Ascending aorta (tissue), 2 donors: Measurements from ENCODE around the gene ANKLE1. TPM values are rescaled to one million over a fixed set of nuclear protein-coding genes. Genes with fewer than 3 reads are reported as not detected.

Experiments
- DNase-seq, 2 donors: peaks; one replicate each; pipeline ENCODE4 v3.0.0-alpha.2; 2019; ENCODE audit warnings: low spot score in 2 of 2
- H3K27ac ChIP-seq, 2 donors: fragments of 200-600 bp; sonication (generic); one replicate each; pipeline ENCODE4 v1.5.1; 2016 to 2017; ENCODE audit warnings: mild to moderate bottlenecking in 1 of 2
- H3K27me3 ChIP-seq: fragments of 200-600 bp; sonication (generic); one replicate; pipeline ENCODE4 v1.5.1; 2017
- H3K36me3 ChIP-seq, 2 donors: fragments of 200-600 bp; sonication (generic); one replicate each; pipeline ENCODE4 v1.5.1; 2016
- H3K4me1 ChIP-seq, 2 donors: fragments of 200-600 bp; sonication (generic); one replicate each; pipeline ENCODE4 v1.5.1; 2016 to 2017; ENCODE audit warnings: mild to moderate bottlenecking in 1 of 2
- H3K4me3 ChIP-seq, 2 donors: fragments of 200-600 bp; sonication (generic); one replicate each; pipeline ENCODE4 v1.5.1; 2016 to 2017; ENCODE audit warnings: mild to moderate bottlenecking in 1 of 2
- H3K9me3 ChIP-seq, 2 donors: fragments of 200-600 bp; sonication (generic); one replicate each; pipeline ENCODE4 v1.5.1; 2016
- CTCF ChIP-seq, 3 experiments: fragments of 200-600 bp in 2 of 3; fragments of 450-650 bp in 1 of 3; sonication (generic) in 2 of 3; IDR thresholded peaks; one replicate each; pipeline ENCODE4 v1.5.1; 2016 to 2019; ENCODE audit warnings: antibody characterized with exemption in 3 of 3, mild to moderate bottlenecking in 1 of 3, moderate library complexity in 1 of 3
- intact Hi-C: fragments of 100-400 bp; cut with DNase I; formaldehyde crosslinking; loops from one replicate; pipeline ENCODE4 v1.15.1; 2023
- total RNA-seq: library from RNA; depleted of rRNA; stranded (reverse); fragments of >200 nt; gene quantifications from one replicate; pipeline ENCODE4 v1.1.0, GENCODE V29; 2016

Gene ANKLE1
- total RNA-seq, 1 donor from 2014 or later = not detected

GRCh38 chr19:17236811-17237543, 44.7 kb upstream of the ANKLE1 start:
- H3K36me3 ChIP-seq = peaks cover 11 to 17% of the 10 kb centered on the region in 2 donors
- intact Hi-C loops = no loop called here

GRCh38 chr19:17237747-17238706, 43.7 kb upstream of the ANKLE1 start:
- H3K9me3 ChIP-seq = no peaks in the 10 kb centered on the region
- H3K27me3 ChIP-seq = no peaks in the 10 kb centered on the region
- peaks cover 4 to 7% of the 10 kb centered on the region in 2 donors for H3K36me3 ChIP-seq
- TF ChIP-seq CTCF (IDR thresholded peaks at IDR 0.05) = no peak
- DNase-seq = no peak
- H3K27ac ChIP-seq = no peak overlapping the region
- intact Hi-C loops = no loop called here
- no peak overlapping the region for H3K4me3 ChIP-seq
- peaks cover 6 to 35% of the 10 kb centered on the region in 2 donors for H3K4me1 ChIP-seq

More at GRCh38 chr19:17236811-17237543, 44.7 kb upstream of the ANKLE1 start:
- H3K4me3 ChIP-seq = no peak overlapping the region
- no peak for DNase-seq
- no peaks in the 10 kb centered on the region for H3K9me3 ChIP-seq
- peak overlapping the region; percentile 53 to 67 for H3K27ac ChIP-seq
- no peaks in the 10 kb centered on the region for H3K27me3 ChIP-seq
- no peak for TF ChIP-seq CTCF (IDR thresholded peaks at IDR 0.05)
- H3K4me1 ChIP-seq = peaks cover 6 to 24% of the 10 kb centered on the region in 2 donors

DNA sequence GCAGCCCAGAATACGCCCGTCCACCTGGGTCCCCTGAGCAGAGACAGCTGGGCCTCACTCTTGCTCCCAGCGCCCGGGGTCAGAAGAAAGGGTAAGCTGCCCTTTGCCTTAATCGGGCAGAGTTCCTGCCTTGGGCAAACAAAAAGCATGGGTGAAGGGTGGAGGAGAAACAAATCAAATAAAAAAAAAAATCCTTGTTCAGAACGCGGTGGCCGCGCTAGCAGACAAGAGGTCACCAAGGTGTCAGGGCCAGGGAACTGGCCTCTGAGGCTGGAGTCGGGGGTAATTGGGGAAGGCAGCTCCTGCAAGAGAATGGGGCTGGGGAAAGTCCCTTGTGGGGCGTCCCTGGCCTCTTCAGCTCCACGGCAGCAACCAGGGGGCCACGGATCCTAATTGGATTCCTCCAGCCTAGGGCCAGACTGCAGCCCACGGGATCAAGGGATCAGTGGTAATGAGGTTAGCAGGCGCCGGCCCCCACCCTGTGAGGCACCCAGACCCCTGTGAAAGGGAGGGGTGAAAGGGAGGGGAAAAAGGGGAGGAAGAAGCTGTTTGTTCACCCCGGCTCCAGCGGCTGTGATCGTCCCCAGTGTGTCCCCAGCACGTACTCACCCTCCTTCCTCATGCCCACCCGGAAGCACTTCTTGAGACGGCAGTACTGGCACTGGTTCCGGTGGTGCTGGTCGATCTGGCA, 41.5 kb upstream of the ANKLE1 start:
- Histone ChIP-seq H3K4me3 (no peak overlapping the region), H3K27me3 (no peaks in the 10 kb centered on the region), H3K9me3 (no peaks in the 10 kb centered on the region), H3K4me1 (peaks cover 3 to 36% of the 10 kb centered on the region in 2 donors), H3K27ac (peak overlapping the region; percentile 56 to 78), H3K36me3 (peaks cover 4 to 5% of the 10 kb centered on the region in 2 donors)
- no peak for TF ChIP-seq CTCF (IDR thresholded peaks at IDR 0.05)
- intact Hi-C loops = no loop called here
- DNase-seq = no peak

- DNase-seq = no peak
- peak overlapping the region; percentile 56 to 78 for H3K27ac ChIP-seq
- peaks cover 4 to 5% of the 10 kb centered on the region in 2 donors for H3K36me3 ChIP-seq
- H3K27me3 ChIP-seq = no peaks in the 10 kb centered on the region
- H3K9me3 ChIP-seq = no peaks in the 10 kb centered on the region
- H3K4me3 ChIP-seq = no peak overlapping the region
- no peak for TF ChIP-seq CTCF (IDR thresholded peaks at IDR 0.05)
- intact Hi-C loops = no loop called here
- H3K4me1 ChIP-seq = peaks cover 3 to 34% of the 10 kb centered on the region in 2 donors
Observed at GRCh38 chr19:17240826-17241399, 40.8 kb upstream of the ANKLE1 start.
